ENCODE data around the gene LRRC7. TPM values are rescaled to one million over a fixed set of nuclear protein-coding genes. Genes with fewer than 3 reads are reported as not detected.

LRRC7 gene
- total RNA-seq, 1 donor from 2014 or later: not detected

DNA sequence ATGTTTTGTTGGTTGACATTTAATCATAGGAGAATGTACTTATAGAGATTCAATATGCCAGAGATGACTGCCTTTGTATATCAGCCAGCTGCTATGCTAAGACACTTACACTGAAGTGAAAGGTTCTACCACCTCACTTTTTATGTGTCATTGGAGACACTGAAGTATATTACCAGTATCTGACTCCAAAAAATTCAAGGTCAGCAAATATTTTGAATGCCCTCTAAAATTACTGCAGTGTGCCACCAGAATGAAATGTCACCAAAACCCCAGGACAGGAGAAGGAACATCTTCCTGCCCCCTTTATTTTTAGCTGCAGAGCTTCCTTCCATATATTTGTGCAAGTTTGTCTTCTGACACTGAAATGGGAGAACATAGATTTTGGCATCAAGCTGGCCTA lies 496.1 kb downstream of the LRRC7 start:
- H3K9me3 Mint-ChIP-seq: no peaks in the 10 kb centered on the region
- no peak for DNase-seq (ENCODE audit: low spot score)
- H3K27me3 Mint-ChIP-seq (ENCODE audit: low read depth): no peaks in the 10 kb centered on the region
- no peak overlapping the region for H3K4me3 Mint-ChIP-seq (ENCODE audit: low read depth)
- no peak overlapping the region for H3K27ac Mint-ChIP-seq
- intact Hi-C loops (cut with micrococcal nuclease): no loop called here
- H3K4me1 Mint-ChIP-seq (ENCODE audit: low read depth): no peaks in the 10 kb centered on the region
- no peaks in the 10 kb centered on the region for H3K36me3 Mint-ChIP-seq (ENCODE audit: low read depth)

DNA sequence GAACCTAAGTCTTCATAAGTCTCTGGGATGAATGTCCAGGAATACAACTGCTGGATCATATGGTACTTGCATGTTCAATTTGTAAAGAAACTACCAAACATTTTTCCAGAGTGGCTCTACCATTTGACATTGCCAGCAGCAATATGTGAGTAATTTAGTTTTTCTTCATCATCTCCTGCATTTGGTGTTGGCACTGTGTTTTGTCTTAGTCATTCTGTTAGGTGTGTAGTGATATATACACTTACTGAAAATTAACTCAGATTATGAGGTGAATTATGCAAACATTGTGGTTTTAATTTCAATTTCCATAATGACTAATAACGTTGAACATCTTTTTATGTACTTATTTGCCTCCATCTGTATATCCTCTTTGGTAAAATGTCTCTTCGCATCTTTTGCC lies 499.0 kb downstream of the LRRC7 start:
- Mint-ChIP-seq H3K4me1 (ENCODE audit: low read depth) (no peaks in the 10 kb centered on the region), H3K4me3 (ENCODE audit: low read depth) (no peak overlapping the region), H3K27ac (no peak overlapping the region), H3K36me3 (ENCODE audit: low read depth) (no peaks in the 10 kb centered on the region), H3K27me3 (ENCODE audit: low read depth) (no peaks in the 10 kb centered on the region), H3K9me3 (no peaks in the 10 kb centered on the region)
- intact Hi-C loops (cut with micrococcal nuclease): no loop called here
- no peak for DNase-seq (ENCODE audit: low spot score)

DNA sequence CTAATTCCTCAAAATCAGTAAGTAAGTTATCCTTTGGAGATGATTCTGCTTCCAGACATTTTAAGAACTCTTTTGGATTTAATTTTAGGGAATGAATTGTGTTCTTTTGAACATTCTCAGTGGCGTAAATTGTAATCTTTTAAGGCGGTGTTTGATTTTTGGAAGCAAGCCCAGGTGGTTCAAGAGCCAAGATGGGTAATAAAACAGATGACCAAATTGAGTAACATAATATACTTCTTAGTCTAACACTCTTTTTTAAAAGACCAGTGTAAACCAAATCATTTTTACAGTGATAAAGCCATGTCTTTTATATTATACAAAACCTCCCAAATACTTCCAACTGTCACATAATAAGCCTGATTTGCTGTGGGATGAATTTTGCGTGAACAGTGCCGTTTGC lies 503.9 kb downstream of the LRRC7 start:
- no peak overlapping the region for H3K27ac Mint-ChIP-seq

GRCh38 chr1:70072231-70072751 lies 504.6 kb downstream of the LRRC7 start:
- intact Hi-C loops (cut with micrococcal nuclease): no loop called here
- H3K27me3 Mint-ChIP-seq (ENCODE audit: low read depth): no peaks in the 10 kb centered on the region
- no peaks in the 10 kb centered on the region for H3K36me3 Mint-ChIP-seq (ENCODE audit: low read depth)
- no peak overlapping the region for H3K4me3 Mint-ChIP-seq (ENCODE audit: low read depth)
- no peak for DNase-seq (ENCODE audit: low spot score)
- no peak overlapping the region for H3K27ac Mint-ChIP-seq
- no peaks in the 10 kb centered on the region for H3K9me3 Mint-ChIP-seq
- no peaks in the 10 kb centered on the region for H3K4me1 Mint-ChIP-seq (ENCODE audit: low read depth)

More for the DNA sequence above, 503.9 kb downstream of the LRRC7 start:
- no peaks in the 10 kb centered on the region for H3K27me3 Mint-ChIP-seq (ENCODE audit: low read depth)
- intact Hi-C loops (cut with micrococcal nuclease): no loop called here
- no peaks in the 10 kb centered on the region for H3K4me1 Mint-ChIP-seq (ENCODE audit: low read depth)
- H3K9me3 Mint-ChIP-seq: no peaks in the 10 kb centered on the region
- no peaks in the 10 kb centered on the region for H3K36me3 Mint-ChIP-seq (ENCODE audit: low read depth)
- DNase-seq (ENCODE audit: low spot score): no peak
- H3K4me3 Mint-ChIP-seq (ENCODE audit: low read depth): no peak overlapping the region

GRCh38 chr1:70075761-70076160 lies 508.0 kb downstream of the LRRC7 start:
- H3K27me3 Mint-ChIP-seq (ENCODE audit: low read depth): no peaks in the 10 kb centered on the region
- no peaks in the 10 kb centered on the region for H3K9me3 Mint-ChIP-seq

GRCh38 chr1:70077066-70077465 lies 509.3 kb downstream of the LRRC7 start:
- H3K9me3 Mint-ChIP-seq: no peaks in the 10 kb centered on the region
- DNase-seq (ENCODE audit: low spot score): no peak
- no peaks in the 10 kb centered on the region for H3K36me3 Mint-ChIP-seq (ENCODE audit: low read depth)
- H3K27ac Mint-ChIP-seq: no peak overlapping the region
- peaks cover 3% of the 10 kb centered on the region for H3K27me3 Mint-ChIP-seq (ENCODE audit: low read depth)
- no peak overlapping the region for H3K4me3 Mint-ChIP-seq (ENCODE audit: low read depth)
- no peaks in the 10 kb centered on the region for H3K4me1 Mint-ChIP-seq (ENCODE audit: low read depth)
- intact Hi-C loops (cut with micrococcal nuclease): no loop called here

More at GRCh38 chr1:70075761-70076160, 508.0 kb downstream of the LRRC7 start:
- H3K36me3 Mint-ChIP-seq (ENCODE audit: low read depth): no peaks in the 10 kb centered on the region
- intact Hi-C loops (cut with micrococcal nuclease): no loop called here
- no peak overlapping the region for H3K4me3 Mint-ChIP-seq (ENCODE audit: low read depth)
- H3K27ac Mint-ChIP-seq: no peak overlapping the region
- DNase-seq (ENCODE audit: low spot score): no peak
- no peaks in the 10 kb centered on the region for H3K4me1 Mint-ChIP-seq (ENCODE audit: low read depth)

DNA sequence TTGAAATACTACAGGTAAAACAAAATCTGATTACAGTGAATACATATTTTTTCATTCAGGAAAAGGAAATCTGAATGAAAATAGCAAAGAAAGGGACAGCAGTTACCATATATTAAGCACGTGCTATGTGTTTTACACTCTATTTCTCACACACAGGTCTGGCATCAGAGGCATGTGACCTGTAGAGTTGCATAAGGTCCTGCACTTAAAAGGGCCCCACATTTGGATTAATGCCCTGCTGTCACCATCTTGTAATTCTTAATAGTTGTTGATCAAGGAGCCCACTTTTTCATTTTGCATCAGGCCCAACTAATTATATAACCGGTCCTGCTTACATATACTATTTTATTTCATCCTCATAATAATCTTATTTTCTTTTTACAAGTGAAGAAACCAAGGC lies 511.8 kb downstream of the LRRC7 start:
- H3K27me3 Mint-ChIP-seq (ENCODE audit: low read depth): peaks cover 3% of the 10 kb centered on the region
- no peak overlapping the region for H3K27ac Mint-ChIP-seq
- H3K9me3 Mint-ChIP-seq: peaks cover 9% of the 10 kb centered on the region
- H3K36me3 Mint-ChIP-seq (ENCODE audit: low read depth): no peaks in the 10 kb centered on the region
- no peak overlapping the region for H3K4me3 Mint-ChIP-seq (ENCODE audit: low read depth)
- intact Hi-C loops (cut with micrococcal nuclease): no loop called here
- DNase-seq (ENCODE audit: low spot score): no peak
- peaks cover 10% of the 10 kb centered on the region for H3K4me1 Mint-ChIP-seq (ENCODE audit: low read depth)

DNA sequence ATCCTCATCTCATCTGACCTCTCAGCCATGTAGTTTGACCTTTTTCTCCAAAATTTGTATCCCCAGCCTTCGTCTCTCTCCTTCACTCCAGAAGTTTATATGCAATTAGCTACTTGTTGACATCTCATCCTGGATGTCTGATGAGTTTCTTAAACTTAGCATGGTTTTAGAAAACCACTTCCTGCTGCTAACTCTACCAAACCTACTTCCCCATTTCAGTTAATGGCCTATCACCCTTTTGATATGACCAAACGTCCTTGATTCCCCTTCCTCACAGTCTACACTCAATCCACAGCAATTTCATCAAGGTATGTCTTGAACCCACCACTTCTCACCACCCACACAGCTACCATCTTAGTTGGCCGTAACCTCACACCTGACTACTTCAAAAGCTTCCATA lies 515.8 kb downstream of the LRRC7 start:
- peaks cover 10% of the 10 kb centered on the region for H3K4me1 Mint-ChIP-seq (ENCODE audit: low read depth)
- no peaks in the 10 kb centered on the region for H3K36me3 Mint-ChIP-seq (ENCODE audit: low read depth)
- peaks cover 9% of the 10 kb centered on the region for H3K9me3 Mint-ChIP-seq
- no peak overlapping the region for H3K4me3 Mint-ChIP-seq (ENCODE audit: low read depth)
- H3K27ac Mint-ChIP-seq: no peak overlapping the region
- no peak for DNase-seq (ENCODE audit: low spot score)
- H3K27me3 Mint-ChIP-seq (ENCODE audit: low read depth): peaks cover 3% of the 10 kb centered on the region
- intact Hi-C loops (cut with micrococcal nuclease): no loop called here

DNA sequence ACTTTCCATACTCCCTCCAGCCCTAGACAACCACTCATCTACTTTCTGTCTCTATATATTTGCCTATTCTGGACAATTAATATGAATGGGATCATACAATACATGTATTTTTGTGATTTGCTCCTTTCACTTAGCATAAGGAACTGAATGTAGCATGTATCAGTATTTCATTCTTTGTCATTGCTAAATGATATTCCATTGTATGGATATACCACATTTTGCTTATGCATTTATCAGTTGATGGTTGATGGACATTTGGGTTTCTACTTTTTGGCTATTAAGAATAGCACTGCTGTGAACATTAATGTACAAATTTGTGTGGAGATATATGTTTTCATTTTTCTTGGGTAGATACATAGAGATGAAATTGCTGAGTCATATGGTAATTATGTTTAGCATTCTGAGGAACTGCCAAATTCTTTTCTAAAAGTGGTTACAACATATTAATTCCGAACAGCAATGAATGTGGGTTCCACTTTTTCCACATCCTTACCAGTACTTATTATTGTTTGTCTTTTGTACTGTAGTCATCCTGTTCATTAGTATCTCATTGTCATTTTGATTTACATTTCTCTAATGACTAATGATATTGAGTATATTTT lies 516.7 kb downstream of the LRRC7 start:
- peaks cover 9% of the 10 kb centered on the region for H3K9me3 Mint-ChIP-seq
- H3K36me3 Mint-ChIP-seq (ENCODE audit: low read depth): no peaks in the 10 kb centered on the region
- no peak for DNase-seq (ENCODE audit: low spot score)
- H3K27ac Mint-ChIP-seq: no peak overlapping the region
- intact Hi-C loops (cut with micrococcal nuclease): no loop called here
- H3K4me1 Mint-ChIP-seq (ENCODE audit: low read depth): peaks cover 10% of the 10 kb centered on the region
- H3K4me3 Mint-ChIP-seq (ENCODE audit: low read depth): no peak overlapping the region
- peaks cover 3% of the 10 kb centered on the region for H3K27me3 Mint-ChIP-seq (ENCODE audit: low read depth)

- H3K4me3 Mint-ChIP-seq (ENCODE audit: low read depth): no peak overlapping the region
- H3K9me3 Mint-ChIP-seq: peaks cover 9% of the 10 kb centered on the region
- H3K36me3 Mint-ChIP-seq (ENCODE audit: low read depth): no peaks in the 10 kb centered on the region
- no peak for DNase-seq (ENCODE audit: low spot score)
- intact Hi-C loops (cut with micrococcal nuclease): no loop called here
- no peak overlapping the region for H3K27ac Mint-ChIP-seq
- H3K4me1 Mint-ChIP-seq (ENCODE audit: low read depth): peaks cover 10% of the 10 kb centered on the region
- H3K27me3 Mint-ChIP-seq (ENCODE audit: low read depth): peaks cover 3% of the 10 kb centered on the region
Observed at GRCh38 chr1:70085521-70085920, 517.8 kb downstream of the LRRC7 start.

DNA sequence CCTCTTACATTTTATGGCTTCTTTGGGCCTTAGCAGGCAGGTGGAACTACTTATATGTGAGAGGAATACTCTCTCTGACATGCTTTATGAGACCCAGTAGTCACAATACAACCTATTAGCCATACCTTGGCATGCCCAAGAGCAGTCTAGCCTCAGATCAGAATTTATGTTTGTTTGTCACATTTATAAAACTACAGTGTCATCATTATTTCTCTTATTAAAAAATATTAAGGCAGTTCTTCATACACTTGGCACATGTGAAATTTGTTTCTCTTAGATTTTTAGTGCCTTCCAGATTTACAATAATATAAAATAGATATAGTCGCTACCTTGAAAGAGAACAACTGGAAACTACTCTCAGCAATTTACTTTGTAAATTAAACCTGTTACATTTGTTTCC lies 519.2 kb downstream of the LRRC7 start:
- Mint-ChIP-seq H3K27me3 (ENCODE audit: low read depth) (no peaks in the 10 kb centered on the region), H3K36me3 (ENCODE audit: low read depth) (no peaks in the 10 kb centered on the region), H3K4me3 (ENCODE audit: low read depth) (no peak overlapping the region), H3K27ac (no peak overlapping the region), H3K9me3 (peaks cover 9% of the 10 kb centered on the region), H3K4me1 (ENCODE audit: low read depth) (peaks cover 10% of the 10 kb centered on the region)
- intact Hi-C loops (cut with micrococcal nuclease): no loop called here
- no peak for DNase-seq (ENCODE audit: low spot score)

DNA sequence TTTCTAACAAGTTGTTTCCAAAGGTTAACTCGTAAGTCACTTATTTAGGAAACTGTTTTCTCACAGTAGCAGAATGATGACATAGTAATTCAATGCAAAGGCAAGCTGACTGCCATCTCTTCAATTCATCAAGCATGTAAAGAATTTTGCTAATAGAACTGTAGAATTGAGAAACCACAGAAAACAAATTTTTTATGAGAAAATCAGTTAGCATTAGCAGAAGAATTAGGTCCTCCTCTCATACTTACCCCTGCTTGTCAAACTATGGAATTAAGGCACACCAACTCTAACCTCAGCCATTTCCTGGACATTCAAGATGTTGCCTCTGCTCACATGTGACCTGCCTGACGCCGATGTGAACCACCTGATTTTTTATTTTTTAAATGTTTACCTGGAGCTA lies 522.4 kb downstream of the LRRC7 start:
- Mint-ChIP-seq H3K4me1 (ENCODE audit: low read depth) (no peaks in the 10 kb centered on the region), H3K36me3 (ENCODE audit: low read depth) (no peaks in the 10 kb centered on the region), H3K27me3 (ENCODE audit: low read depth) (peaks cover 4% of the 10 kb centered on the region), H3K4me3 (ENCODE audit: low read depth) (no peak overlapping the region), H3K27ac (no peak overlapping the region), H3K9me3 (no peaks in the 10 kb centered on the region)
- no peak for DNase-seq (ENCODE audit: low spot score)
- intact Hi-C loops (cut with micrococcal nuclease): no loop called here

DNA sequence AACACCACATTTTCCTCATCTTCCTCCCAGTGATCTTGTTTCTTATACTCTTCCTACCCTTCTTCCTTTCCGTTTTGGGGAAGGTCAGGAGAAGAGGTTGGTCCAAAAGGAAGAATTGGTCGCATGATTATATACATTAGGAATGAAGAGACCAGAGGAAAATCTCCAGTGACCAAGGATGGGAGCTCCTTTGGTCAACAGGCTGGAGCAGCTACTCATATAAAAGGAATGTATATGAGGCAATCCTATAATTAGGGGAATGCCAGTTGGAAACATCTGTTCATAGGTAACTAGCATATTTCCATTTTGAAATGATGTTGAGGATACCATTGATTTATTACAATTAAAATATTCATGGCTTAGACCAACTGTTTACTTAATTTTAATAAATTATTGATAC lies 523.2 kb downstream of the LRRC7 start:
- peaks cover 4% of the 10 kb centered on the region for H3K27me3 Mint-ChIP-seq (ENCODE audit: low read depth)
- no peak overlapping the region for H3K4me3 Mint-ChIP-seq (ENCODE audit: low read depth)
- no peaks in the 10 kb centered on the region for H3K4me1 Mint-ChIP-seq (ENCODE audit: low read depth)
- no peaks in the 10 kb centered on the region for H3K9me3 Mint-ChIP-seq
- no peak for DNase-seq (ENCODE audit: low spot score)
- no peak overlapping the region for H3K27ac Mint-ChIP-seq
- intact Hi-C loops (cut with micrococcal nuclease): no loop called here
- no peaks in the 10 kb centered on the region for H3K36me3 Mint-ChIP-seq (ENCODE audit: low read depth)

DNA sequence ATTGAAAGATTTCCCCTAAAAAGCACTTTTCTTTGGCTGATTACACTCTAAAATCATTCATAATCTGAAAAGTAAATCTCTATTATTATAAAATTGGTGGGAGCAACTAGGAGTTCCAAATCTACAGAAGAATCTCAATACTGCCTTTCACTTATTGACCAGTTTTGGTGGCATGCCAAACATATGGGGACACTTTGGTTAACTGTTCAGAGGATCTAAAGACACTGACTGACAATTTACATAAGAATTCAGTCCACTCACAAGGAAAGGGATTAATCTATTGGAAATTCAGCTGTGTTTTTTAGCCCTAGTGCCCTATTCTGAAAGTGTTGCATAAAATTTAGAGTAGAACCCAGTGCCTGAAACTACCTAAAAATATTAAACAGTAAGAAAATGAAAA lies 524.1 kb downstream of the LRRC7 start:
- H3K27ac Mint-ChIP-seq: no peak overlapping the region
- H3K4me3 Mint-ChIP-seq (ENCODE audit: low read depth): no peak overlapping the region
- intact Hi-C loops (cut with micrococcal nuclease): no loop called here
- H3K4me1 Mint-ChIP-seq (ENCODE audit: low read depth): no peaks in the 10 kb centered on the region
- H3K36me3 Mint-ChIP-seq (ENCODE audit: low read depth): no peaks in the 10 kb centered on the region
- H3K27me3 Mint-ChIP-seq (ENCODE audit: low read depth): peaks cover 4% of the 10 kb centered on the region
- no peak for DNase-seq (ENCODE audit: low spot score)
- H3K9me3 Mint-ChIP-seq: no peaks in the 10 kb centered on the region

Data from activated T-helper 2 cell treated with anti-CD3 and anti-CD28 coated beads, Interferon-gamma antibody, Interleukin-2, Interleukin-4, amounts not matched to agents 10 μg/mL and 5 μg/mL and 100 μg/mL, durations not matched to agents 14 hours and 24 hours and 36 hours (primary cell).